ENCODE measurements around the gene GSPT1.

Gene GSPT1

GRCh38 chr16:11884035-11884434 is 31.7 kb downstream of the GSPT1 start:
- no peak overlapping the region for H3K27ac ChIP-seq (ENCODE audit: low read depth, low read length)
- H3K4me1 ChIP-seq (ENCODE audit: control insufficient read depth, low read length): no peaks in the 10 kb centered on the region
- no peak overlapping the region for H3K4me3 ChIP-seq (ENCODE audit: low read length)
- no peaks in the 10 kb centered on the region for H3K27me3 ChIP-seq (ENCODE audit: control insufficient read depth, low read length)
- H3F3A ChIP-seq (ENCODE audit: control insufficient read depth, insufficient read depth): peaks cover 15% of the 10 kb centered on the region
- no peak overlapping the region for H3K4me2 ChIP-seq (ENCODE audit: low read length)
- H3K79me2 ChIP-seq (ENCODE audit: control insufficient read depth, low read length): peaks cover 12% of the 10 kb centered on the region
- H4K20me1 ChIP-seq (ENCODE audit: control insufficient read depth, insufficient read depth, low read depth, low read length): peaks cover 6% of the 10 kb centered on the region; the same call in 1 of the 2 replicates
- no peak for TF ChIP-seq CTCF (IDR thresholded peaks at IDR 0.05; ENCODE audit: low read depth, low read length, poor library complexity, severe bottlenecking)
- no peak for TF ChIP-seq EZH2phosphoT487 (IDR thresholded peaks at IDR 0.05; ENCODE audit: borderline replicate concordance, low read length)
- no peaks in the 10 kb centered on the region for H3K9me2 ChIP-seq (replicated peaks; ENCODE audit: control insufficient read depth, low read length)
- H3K36me3 ChIP-seq (ENCODE audit: control insufficient read depth, low read length): peaks cover 91% of the 10 kb centered on the region
- H3K9me3 ChIP-seq (ENCODE audit: control insufficient read depth, insufficient read depth, low read length): no peaks in the 10 kb centered on the region

- Histone ChIP-seq H3F3A (ENCODE audit: control insufficient read depth, insufficient read depth) (peaks cover 7% of the 10 kb centered on the region), H3K27me3 (ENCODE audit: control insufficient read depth, low read length) (no peaks in the 10 kb centered on the region), H3K36me3 (ENCODE audit: control insufficient read depth, low read length) (peaks cover 86% of the 10 kb centered on the region), H3K9me3 (ENCODE audit: control insufficient read depth, insufficient read depth, low read length) (no peaks in the 10 kb centered on the region), H3K79me2 (ENCODE audit: control insufficient read depth, low read length) (peaks cover 8% of the 10 kb centered on the region; the same call in 1 of the 2 replicates), H3K27ac (ENCODE audit: low read depth, low read length) (no peak overlapping the region), H3K4me3 (ENCODE audit: low read length) (no peak overlapping the region), H3K4me1 (ENCODE audit: control insufficient read depth, low read length) (no peaks in the 10 kb centered on the region), H3K9me2 (replicated peaks; ENCODE audit: control insufficient read depth, low read length) (no peaks in the 10 kb centered on the region), H4K20me1 (ENCODE audit: control insufficient read depth, insufficient read depth, low read depth, low read length) (peaks cover 6% of the 10 kb centered on the region; the same call in 1 of the 2 replicates), H3K4me2 (ENCODE audit: low read length) (no peak overlapping the region)
- no peak for TF ChIP-seq EZH2phosphoT487 (IDR thresholded peaks at IDR 0.05; ENCODE audit: borderline replicate concordance, low read length)
- no peak for TF ChIP-seq CTCF (IDR thresholded peaks at IDR 0.05; ENCODE audit: low read depth, low read length, poor library complexity, severe bottlenecking)
Measured at GRCh38 chr16:11880007-11880406, 35.7 kb downstream of the GSPT1 start.

GRCh38 chr16:11877374-11877773 is 38.4 kb downstream of the GSPT1 start:
- TF ChIP-seq EZH2phosphoT487 (IDR thresholded peaks at IDR 0.05; ENCODE audit: borderline replicate concordance, low read length) (no peak), CTCF (IDR thresholded peaks at IDR 0.05; ENCODE audit: low read depth, low read length, poor library complexity, severe bottlenecking) (no peak)
- H3K27me3 ChIP-seq (ENCODE audit: control insufficient read depth, low read length): no peaks in the 10 kb centered on the region
- peaks cover 6% of the 10 kb centered on the region; the same call in 1 of the 2 replicates for H4K20me1 ChIP-seq (ENCODE audit: control insufficient read depth, insufficient read depth, low read depth, low read length)
- peaks cover 5% of the 10 kb centered on the region; the same call in 1 of the 2 replicates for H3K79me2 ChIP-seq (ENCODE audit: control insufficient read depth, low read length)
- H3F3A ChIP-seq (ENCODE audit: control insufficient read depth, insufficient read depth): peaks cover 15% of the 10 kb centered on the region
- no peak overlapping the region for H3K27ac ChIP-seq (ENCODE audit: low read depth, low read length)
- H3K4me2 ChIP-seq (ENCODE audit: low read length): no peak overlapping the region
- H3K4me1 ChIP-seq (ENCODE audit: control insufficient read depth, low read length): no peaks in the 10 kb centered on the region
- H3K9me3 ChIP-seq (ENCODE audit: control insufficient read depth, insufficient read depth, low read length): no peaks in the 10 kb centered on the region
- no peak overlapping the region for H3K4me3 ChIP-seq (ENCODE audit: low read length)
- H3K36me3 ChIP-seq (ENCODE audit: control insufficient read depth, low read length): peaks cover 85% of the 10 kb centered on the region
- no peaks in the 10 kb centered on the region for H3K9me2 ChIP-seq (replicated peaks; ENCODE audit: control insufficient read depth, low read length)
